Measurements from ENCODE around the gene B4GALT1.
A peak's percentile ranks its signal among the peaks of the same experiment; 100 is the strongest.

Gene B4GALT1

GRCh38 chr9:33135470-33135958, 31.6 kb downstream of the B4GALT1 start:
- TF ChIP-seq CTCF (IDR thresholded peaks at IDR 0.05) = no peak
- no peak for TF ChIP-seq ZFX (IDR thresholded peaks at IDR 0.05; ENCODE audit: borderline replicate concordance)
- no peak overlapping the region for H3K27ac ChIP-seq

GRCh38 chr9:33135031-33135461, 32.1 kb downstream of the B4GALT1 start:
- H3K27ac ChIP-seq = no peak overlapping the region
- TF ChIP-seq CTCF (IDR thresholded peaks at IDR 0.05) = no peak
- TF ChIP-seq ZFX (IDR thresholded peaks at IDR 0.05; ENCODE audit: borderline replicate concordance) = no peak

GRCh38 chr9:33133186-33133585, 34.0 kb downstream of the B4GALT1 start:
- TF ChIP-seq CTCF (IDR thresholded peaks at IDR 0.05) = no peak
- TF ChIP-seq ZFX (IDR thresholded peaks at IDR 0.05; ENCODE audit: borderline replicate concordance) = no peak
- no peak overlapping the region for H3K27ac ChIP-seq

GRCh38 chr9:33131790-33132772, 35.1 kb downstream of the B4GALT1 start:
- no peak for TF ChIP-seq ZFX (IDR thresholded peaks at IDR 0.05; ENCODE audit: borderline replicate concordance)
- TF ChIP-seq CTCF (IDR thresholded peaks at IDR 0.05) = no peak
- H3K27ac ChIP-seq = peak overlapping the region; percentile 38

DNA sequence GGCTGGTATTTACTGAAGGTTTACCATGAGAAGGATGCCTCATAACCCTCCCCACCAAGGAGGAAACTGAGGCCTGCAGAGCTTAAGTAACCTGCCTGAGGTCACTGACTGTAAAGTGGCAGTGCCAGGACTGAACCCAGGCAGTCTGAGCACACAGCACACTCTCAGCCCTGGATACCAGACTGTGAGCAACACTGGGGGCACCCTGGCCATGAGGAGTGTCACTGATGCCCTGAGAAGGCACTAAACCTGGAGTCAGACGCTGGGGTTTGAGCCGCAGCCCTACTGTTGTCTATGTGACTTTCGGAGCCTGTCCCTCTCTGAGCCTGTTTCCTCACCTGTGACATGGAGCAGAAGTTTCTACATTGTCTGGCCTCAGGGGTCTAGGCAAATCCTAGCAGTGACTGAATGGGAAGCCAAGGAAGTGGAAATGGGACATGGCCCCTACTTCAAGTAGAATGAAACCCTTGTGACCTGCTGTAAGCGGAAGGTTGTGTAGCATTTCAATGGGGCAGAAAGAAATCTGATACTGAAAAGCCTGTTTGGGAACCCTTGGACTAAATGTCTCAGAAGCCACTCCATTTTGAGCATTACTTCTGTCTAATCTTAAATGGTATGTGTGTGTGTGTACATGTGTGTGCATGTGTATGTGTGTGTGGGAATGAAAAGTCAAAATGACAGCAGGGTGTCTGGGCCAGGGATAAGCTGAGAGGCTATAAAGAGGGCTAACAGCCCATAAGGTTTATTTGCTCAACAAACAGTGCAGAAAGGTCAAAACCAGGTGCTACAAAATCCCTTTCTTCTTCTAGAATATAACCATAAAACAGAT, 36.0 kb downstream of the B4GALT1 start:
- H3K27ac ChIP-seq = peak overlapping the region; percentile 38
- TF ChIP-seq CTCF (IDR thresholded peaks at IDR 0.05) = no peak
- TF ChIP-seq ZFX (IDR thresholded peaks at IDR 0.05; ENCODE audit: borderline replicate concordance) = no peak

DNA sequence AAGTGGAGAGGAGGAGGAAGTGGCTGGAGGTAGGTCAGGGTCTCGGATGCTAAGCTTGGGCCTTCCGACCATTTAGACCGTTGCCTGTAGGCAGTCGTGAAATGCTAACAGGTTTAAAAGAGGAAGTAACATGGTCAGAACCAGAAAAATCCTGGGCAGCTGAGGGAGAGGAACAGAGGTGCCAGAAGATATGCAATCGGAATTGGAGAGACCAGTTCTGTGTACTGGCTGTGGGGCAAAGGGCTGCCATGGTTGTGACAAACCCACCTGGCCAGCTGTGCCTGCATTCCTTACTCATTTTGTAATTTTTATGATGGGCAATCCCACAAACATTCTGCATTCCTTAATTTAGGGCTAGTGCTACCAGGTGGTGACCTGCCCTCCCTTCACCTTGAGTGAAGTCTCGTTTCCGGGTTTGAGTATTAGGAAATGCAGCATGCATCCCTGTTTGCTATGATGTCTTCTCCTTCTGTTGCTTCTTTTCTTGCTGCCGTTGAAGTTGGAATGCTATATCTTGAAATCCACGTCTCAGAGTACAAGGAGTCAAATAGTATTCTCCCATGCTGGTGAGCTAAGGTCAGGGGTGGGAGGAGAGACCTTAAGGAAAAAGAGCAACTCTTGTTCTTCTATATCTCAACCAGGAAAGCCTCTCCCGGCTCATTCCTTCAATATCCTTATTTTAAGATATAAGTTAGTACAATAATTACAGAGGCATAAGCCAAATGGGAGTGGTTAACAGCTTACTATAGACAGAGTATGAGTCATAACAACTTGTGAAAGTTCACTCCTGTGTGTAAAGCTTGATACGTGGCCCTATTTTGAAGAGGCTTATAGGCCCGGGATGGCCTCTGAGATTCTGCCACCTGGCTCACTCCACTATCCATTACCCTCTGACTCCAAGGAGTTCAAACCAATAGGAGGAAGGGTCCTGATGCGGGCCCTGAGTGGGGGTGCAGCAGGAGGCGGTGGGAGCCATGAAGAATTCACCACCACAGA, 37.0 kb downstream of the B4GALT1 start:
- TF ChIP-seq ZFX (IDR thresholded peaks at IDR 0.05; ENCODE audit: borderline replicate concordance) (no peak), CTCF (IDR thresholded peaks at IDR 0.05) (no peak)
- peak overlapping the region; percentile 38; the same call in 1 of the 2 replicates for H3K27ac ChIP-seq

Measured in 22Rv1 (cell line).